ENCODE results near the gene KCTD13.
"Not testable (repeated sequence)": the region's sequence is repeated elsewhere in the genome, so short reads cannot be mapped to it uniquely, and the experiment has no call there.

Gene KCTD13

DNA sequence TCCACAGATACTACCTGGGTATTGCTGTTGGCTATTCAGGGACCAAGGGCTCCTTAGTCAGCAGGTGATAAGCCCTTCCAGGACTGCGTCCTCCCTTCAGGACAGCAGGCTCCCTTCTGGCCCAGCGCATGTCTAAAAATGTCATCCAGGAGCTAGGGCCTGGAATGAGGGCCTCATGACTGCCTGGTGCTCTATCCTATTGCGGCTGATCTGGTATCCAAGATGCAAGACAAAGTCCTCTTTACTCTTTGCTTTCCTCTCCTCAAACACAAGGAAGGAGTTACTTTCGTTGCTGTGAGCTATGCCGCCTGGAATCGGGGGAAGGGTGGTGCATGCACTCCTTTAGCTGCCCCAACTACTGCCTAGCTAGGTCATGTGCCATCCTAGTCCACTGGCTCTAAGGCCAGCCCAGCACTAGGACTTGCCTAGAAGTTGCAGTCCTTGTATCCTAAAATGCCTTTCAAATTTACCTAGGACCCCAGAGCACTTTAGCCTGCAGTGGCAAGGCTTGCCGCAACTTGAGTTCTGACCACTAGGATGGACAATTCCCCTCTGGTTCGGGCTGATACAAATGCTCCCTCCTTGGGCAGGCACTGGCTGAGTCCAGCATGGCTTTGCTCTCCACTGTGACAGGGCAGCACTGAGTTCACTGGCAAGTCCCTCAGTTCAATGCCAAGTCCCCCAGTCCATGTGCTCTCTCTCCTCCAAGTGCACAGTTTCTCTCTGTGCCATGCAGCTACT, 25.8 kb upstream of the KCTD13 start:
- H3K4me3 ChIP-seq (ENCODE audit: low read length) = no peak overlapping the region
- no peak for DNase-seq (ENCODE audit: low read depth, low spot score)

DNA sequence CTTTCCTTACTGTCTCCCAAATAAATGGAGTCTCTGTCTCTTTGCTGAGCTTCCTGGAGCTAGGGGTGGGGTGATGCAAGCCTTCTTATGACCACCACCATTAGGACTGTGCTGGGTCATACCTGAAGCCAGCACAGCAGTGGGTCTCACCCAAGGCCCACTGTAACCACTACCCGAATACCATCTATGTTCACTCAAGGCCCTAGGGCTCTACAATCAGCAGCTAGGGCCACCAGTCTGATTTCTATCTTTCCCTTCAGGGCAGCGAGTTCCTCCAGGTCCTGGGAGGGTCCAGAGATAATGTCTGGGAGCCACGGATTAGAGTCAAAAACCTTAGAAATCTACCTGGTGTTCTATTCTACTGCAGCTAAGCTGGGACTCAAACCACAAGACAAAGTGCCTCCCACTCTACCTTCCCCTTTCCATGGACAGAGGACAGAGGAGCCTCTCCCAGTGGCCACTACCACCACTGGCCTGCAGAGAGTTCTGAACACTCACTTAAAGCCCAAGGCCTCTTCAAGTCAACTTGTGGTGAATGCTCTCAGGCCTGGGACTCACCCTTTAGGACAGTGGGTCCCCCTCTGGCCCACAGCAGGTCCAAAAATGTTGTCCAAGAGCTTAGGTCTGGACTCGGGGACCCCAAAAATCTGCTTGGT, 24.9 kb upstream of the KCTD13 start:
- DNase-seq (ENCODE audit: low read depth, low spot score) = no peak
- H3K4me3 ChIP-seq (ENCODE audit: low read length) = no peak overlapping the region

- no peak for DNase-seq (ENCODE audit: low read depth, low spot score)
- H3K4me3 ChIP-seq (ENCODE audit: low read length) = no peak overlapping the region
These were observed 21.9 kb upstream of the KCTD13 start for GRCh38 chr16:29947897-29948296.

DNA sequence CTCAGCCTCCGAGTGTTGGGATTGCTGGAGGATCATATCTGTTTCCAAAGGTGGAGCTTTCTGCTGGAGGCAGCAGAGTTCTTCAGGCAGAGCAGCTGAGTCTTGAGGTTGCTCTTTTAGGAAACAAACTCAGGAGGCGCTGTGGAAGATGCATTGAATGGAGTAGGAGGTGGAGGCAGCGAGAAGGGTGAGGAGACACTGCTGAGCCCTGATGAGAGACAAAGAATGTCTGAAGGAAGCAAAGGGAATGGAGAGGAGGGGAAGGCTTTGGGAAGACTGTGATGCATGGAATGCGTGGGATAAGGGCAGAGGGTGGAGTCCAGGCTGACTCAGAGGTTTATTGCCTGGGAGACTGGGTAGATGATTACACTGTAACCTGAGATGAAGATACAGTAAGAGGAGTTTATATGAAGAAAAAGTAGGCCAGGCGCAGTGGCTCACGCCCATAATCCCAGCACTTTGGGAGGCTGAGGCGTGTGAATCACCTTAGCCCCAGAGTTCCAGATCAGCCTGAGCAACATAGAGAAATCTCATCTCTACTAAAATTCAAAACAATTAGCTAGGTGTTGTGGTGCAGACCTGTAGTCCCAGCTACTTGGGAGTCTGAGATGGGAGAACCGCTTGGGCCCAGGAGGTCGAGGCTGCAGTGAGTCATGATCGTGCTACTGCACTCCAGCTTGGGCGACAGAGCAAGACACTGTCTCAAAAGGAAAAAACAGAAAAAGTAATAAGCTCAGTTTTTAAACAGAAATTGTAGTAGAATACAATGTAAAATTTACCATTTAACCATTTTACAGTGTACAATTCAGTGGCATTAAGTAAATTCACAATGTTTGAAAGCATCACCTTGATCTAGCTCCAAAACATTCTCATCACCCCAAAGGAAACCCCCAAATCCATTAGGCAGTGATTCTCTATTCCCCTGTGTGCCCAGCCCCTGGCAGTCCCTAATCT, 18.1 kb upstream of the KCTD13 start:
- DNase-seq (ENCODE audit: low read depth, low spot score) = no peak
- no peak overlapping the region for H3K4me3 ChIP-seq (ENCODE audit: low read length)

- H3K4me3 ChIP-seq (ENCODE audit: low read length) = no peak overlapping the region
- DNase-seq (ENCODE audit: low read depth, low spot score) = no peak
These were observed 14.6 kb upstream of the KCTD13 start for GRCh38 chr16:29940656-29941055.

- DNase-seq (ENCODE audit: low read depth, low spot score); H3K4me3 ChIP-seq (ENCODE audit: low read length): not testable (repeated sequence)
These were observed 5.7 kb upstream of the KCTD13 start for GRCh38 chr16:29931750-29932149.

DNA sequence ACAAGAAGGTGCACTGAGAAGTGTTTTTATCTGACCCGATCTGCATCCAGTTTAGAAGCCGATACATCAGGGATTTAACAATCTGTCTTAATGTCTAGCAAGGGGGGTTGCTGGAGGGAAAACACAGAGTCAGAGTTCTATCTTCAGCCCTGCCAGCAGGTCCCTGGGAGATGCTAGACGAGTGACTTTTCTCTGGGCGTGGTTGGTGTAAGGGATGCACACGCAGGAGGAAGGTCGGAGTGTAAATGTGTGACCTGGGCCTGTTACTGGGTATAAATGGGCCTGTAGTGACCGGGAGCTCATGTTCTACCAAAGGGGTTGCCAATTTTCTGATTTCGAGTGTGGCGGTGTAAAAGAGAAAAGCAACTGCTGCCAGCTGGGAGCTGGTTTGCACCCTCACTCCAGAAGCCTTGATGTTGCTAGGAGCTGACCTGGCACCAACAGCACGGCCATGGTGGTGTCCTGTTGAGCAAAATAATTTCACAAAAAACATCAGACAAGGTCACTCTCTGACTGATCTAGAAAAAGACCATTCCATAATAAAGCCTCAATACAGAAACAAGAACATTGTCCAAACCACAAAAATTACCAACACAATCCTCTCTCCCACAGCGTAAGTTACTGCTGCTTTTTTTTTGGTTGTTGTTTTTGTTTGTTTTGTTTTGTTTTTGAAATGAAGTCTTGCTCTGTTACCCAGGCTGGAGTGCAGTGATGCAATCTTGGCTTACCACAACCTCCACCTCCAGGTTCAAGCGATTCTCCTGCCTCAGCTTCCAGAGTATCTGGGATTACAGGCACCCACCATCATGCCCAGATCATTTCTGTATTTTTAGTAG, 1.3 kb upstream of the KCTD13 start:
- no peak for DNase-seq (ENCODE audit: low read depth, low spot score)
- H3K4me3 ChIP-seq (ENCODE audit: low read length) = peak overlapping the region; percentile 87

DNA sequence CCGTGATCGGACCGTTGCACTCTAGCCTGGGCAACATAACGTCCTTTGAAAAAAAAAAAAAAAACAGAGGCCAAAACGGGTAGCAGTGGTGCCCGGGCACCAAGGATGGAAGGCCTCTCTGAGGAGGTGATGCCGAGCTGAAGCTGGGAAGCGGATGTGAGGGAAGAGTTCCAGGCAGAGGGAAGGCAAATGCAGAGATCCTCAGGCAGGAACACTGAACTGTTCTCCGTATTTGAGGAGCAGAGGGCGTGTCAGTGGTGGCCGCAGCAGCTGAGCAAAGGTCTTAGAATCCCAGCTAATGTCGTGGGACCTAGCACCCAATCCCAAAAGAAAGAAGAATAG, 656 bp upstream of the KCTD13 start:
- DNase-seq (ENCODE audit: low read depth, low spot score) = no peak
- H3K4me3 ChIP-seq (ENCODE audit: low read length) = peak overlapping the region; percentile 87

DNA sequence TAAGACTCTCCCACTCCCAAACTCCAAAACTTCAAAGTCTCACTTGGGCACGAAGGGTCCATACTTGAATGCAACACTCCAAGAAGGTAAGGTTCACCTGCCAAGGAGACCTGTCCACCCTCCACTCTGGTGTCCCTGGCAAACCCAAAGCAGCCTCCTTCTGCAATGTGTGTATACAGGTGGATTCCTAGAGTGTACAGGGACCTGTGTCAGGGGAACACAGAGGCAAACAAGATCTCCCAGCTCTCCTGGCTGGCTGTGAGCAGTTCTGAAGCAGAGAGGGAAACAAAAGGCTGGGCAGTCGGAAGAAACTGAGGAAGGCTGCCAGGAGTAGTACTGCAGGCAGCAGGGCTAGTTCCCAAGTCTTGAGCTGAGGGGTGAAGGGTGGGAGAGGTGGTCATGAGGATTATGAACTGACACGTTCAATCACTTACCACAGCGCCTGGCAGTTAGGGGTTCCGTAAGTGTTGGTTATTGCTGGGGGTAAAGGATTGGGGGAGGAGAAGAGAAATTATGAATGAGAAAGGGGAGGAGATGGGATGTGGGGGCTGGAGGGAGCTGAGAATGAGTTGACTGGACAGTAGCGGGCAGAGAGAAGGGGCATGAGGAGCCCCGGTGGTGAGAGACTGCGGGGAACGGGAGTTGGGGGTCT, 795 bp downstream of the KCTD13 start:
- DNase-seq (ENCODE audit: low read depth, low spot score) = no peak
- H3K4me3 ChIP-seq (ENCODE audit: low read length) = peak overlapping the region; percentile 87

DNA sequence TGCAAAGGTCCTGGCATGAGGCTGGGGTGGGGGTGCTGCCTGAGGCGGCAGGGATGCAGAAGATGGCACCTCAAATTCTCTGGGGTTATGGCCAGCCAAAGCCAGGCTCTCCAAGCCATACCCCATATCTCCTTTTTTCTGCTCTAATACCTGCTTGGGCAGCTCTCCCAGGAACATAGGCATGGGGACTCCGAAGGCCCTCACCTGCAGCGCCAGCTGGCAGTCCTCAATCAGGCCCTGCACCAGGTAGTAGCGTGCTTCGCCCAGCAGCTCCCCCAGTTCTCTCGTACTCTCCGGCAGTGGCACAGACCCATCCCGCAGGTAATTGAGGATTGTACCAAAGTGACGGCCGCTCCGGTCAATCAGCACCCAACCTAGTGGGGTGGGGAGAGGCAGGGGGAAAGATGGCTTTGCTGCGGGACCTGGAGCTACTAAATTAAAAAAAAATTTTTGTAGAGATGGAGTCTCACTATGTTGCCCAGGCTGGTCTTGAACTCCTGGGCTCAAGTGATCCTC, 3.0 kb downstream of the KCTD13 start:
- H3K4me3 ChIP-seq (ENCODE audit: low read length) = no peak overlapping the region
- no peak for DNase-seq (ENCODE audit: low read depth, low spot score)

DNA sequence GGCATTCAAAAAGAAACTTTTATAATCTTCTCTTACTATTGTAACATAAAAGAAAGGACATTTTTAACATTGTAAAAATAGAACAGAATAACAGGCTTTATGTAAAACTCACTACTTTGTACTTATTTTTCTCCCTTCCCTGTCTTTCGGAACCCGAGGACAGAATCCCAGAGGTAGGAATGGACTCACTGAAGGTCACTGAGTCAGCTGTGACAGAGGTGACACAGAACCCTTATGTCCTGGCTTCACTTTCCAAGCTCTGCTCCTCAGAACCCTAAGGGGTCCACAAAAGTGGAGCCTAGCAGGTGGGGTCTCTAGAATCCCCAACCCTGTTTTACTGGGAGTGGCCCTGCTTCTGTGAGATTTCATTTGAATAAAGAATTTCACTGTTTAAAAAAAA, 3.7 kb downstream of the KCTD13 start:
- DNase-seq (ENCODE audit: low read depth, low spot score) = no peak
- no peak overlapping the region for H3K4me3 ChIP-seq (ENCODE audit: low read length)

GRCh38 chr16:29921034-29921385, 5.0 kb downstream of the KCTD13 start:
- no peak for DNase-seq (ENCODE audit: low read depth, low spot score)
- H3K4me3 ChIP-seq (ENCODE audit: low read length) = no peak overlapping the region

GRCh38 chr16:29920288-29921033, 5.6 kb downstream of the KCTD13 start:
- no peak for DNase-seq (ENCODE audit: low read depth, low spot score)
- no peak overlapping the region for H3K4me3 ChIP-seq (ENCODE audit: low read length)

- H3K4me3 ChIP-seq (ENCODE audit: low read length) = no peak overlapping the region
- no peak for DNase-seq (ENCODE audit: low read depth, low spot score)
These were observed 9.0 kb downstream of the KCTD13 start for GRCh38 chr16:29916979-29917378.

DNA sequence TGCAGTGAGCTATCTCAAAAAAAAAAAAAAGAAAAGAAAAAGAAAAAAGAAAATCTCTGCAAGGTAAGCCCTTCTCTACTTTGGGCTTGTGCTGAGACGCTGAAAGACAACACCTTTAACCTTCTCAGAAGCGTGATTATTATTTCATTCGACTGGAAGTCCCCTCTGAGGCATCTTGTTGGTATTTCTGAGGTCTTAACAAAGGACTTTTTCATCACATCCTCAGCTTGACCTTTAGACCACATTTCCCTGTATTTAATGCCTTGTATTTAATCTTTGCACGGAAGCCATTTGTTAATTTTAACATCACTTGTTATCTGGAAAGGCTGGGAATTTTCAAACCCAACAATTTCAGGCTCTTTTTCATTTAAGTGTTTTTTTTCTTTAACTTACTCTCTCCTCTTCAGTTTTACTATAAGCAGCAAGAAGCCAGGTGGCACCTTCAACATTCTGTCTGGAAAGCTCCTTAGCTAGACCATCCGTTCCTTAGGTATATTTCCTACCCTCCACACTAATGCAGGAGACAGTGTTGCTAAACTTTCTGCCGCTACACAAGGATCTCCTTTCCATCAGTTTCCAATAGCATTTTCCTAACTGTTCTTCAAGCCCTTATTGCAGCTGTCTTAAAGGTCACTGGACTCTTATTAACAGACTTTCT, 10.3 kb downstream of the KCTD13 start:
- no peak overlapping the region for H3K4me3 ChIP-seq (ENCODE audit: low read length)
- no peak for DNase-seq (ENCODE audit: low read depth, low spot score)

DNA sequence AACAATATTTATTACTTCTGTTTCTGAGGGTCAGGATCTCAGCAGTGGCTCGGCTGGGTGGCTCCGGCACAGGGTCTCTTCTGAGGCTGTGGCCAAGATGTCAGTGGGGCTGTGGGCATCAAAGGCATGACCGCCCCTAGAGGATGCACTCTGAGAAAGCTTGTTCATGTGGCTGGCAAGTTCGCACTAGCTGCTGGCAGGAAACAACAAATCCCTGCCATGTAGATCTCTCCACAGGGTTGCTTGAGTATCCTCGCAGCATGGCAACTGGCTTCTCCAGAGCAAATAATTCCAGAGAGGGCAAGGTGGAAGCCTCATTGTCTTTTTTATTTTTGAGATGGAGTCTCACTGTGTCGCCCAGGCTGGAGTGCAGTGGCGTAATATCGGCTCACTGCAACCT, 12.5 kb downstream of the KCTD13 start:
- no peak overlapping the region for H3K4me3 ChIP-seq (ENCODE audit: low read length)
- DNase-seq (ENCODE audit: low read depth, low spot score) = no peak

DNA sequence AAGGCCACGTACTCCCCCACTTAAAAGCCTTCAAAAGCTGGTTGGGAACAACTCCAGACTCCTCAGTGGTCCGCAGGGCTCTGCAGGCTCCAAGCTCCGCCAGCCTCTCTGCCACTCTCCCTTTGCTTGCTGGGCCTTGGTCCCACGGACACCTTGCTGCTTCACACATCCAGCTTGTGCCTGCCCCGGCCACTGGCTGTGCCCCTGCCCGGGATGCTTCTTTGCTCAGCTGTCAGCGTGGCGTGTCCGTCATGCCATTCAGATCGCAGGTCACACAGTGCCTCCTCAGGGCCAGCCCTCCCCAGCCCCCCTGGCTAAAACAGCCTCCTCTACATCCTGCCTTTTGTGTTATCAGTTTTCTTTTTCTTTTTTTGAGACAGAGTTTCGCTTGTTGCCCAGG, 13.9 kb downstream of the KCTD13 start:
- no peak for DNase-seq (ENCODE audit: low read depth, low spot score)
- no peak overlapping the region for H3K4me3 ChIP-seq (ENCODE audit: low read length)

GRCh38 chr16:29911676-29912010, 14.4 kb downstream of the KCTD13 start:
- DNase-seq (ENCODE audit: low read depth, low spot score) = no peak
- H3K4me3 ChIP-seq (ENCODE audit: low read length) = no peak overlapping the region
